Thyroid gland (tissue), 4 donors: ENCODE data around the gene PRDM4.
A peak's percentile ranks its signal among the peaks of the same experiment; 100 is the strongest.

ENCODE experiments used
- POLR2A ChIP-seq, 2 donors: fragments of 450-650 bp; IDR thresholded peaks; one replicate each; pipeline ENCODE4 v1.6.1; 2017; ENCODE audit warnings: antibody characterized with exemption in 2 of 2, mild to moderate bottlenecking in 2 of 2, moderate library complexity in 1 of 2
- TF ChIP-seq, protein P1 (sequence below), 6 experiments: fragments of 200-600 bp in 3 of 6; fragments of 450-650 bp in 3 of 6; sonication (generic) in 3 of 6; IDR thresholded peaks; one replicate each; pipeline ENCODE4 v1.5.1; 2016 to 2019; ENCODE audit warnings: antibody characterized with exemption in 6 of 6, mild to moderate bottlenecking in 2 of 6, inconsistent platforms in 1 of 6, moderate library complexity in 1 of 6

DNA sequence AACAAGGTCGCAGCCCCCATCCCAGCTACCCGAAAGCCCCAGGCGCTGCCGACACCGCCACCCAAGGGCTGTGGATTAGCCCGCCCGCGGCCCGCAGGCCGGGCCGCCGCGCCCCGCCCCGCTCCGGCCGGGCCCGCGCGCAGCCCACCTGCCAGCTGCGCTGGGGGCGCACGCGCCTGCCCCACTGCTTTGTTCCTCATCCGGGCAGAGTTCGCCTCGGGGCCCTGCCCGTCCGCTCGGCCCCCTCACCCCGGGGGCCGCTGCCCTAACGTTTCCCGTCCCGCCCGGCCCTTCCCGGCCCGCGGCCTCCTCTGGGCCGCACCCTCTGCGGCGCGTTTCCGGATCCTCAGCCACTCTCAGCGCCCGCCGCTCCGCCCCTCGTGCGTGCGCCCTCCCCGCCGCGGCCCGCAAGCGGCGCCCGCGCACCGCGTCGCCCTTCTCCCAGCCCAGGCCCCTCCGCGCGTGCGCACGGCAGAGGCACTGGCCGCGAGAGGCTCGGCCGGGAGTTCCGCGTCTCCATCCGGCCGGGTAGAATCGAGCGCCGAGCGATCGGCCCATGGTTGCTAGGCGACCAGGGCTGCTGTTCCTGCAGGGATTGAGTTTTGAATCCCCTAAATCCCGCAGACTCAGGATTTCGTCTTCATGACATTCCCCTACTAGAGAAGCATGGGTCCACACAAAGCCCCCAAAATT lies at the start of gene PRDM4:
- TF ChIP-seq, protein P1, sequence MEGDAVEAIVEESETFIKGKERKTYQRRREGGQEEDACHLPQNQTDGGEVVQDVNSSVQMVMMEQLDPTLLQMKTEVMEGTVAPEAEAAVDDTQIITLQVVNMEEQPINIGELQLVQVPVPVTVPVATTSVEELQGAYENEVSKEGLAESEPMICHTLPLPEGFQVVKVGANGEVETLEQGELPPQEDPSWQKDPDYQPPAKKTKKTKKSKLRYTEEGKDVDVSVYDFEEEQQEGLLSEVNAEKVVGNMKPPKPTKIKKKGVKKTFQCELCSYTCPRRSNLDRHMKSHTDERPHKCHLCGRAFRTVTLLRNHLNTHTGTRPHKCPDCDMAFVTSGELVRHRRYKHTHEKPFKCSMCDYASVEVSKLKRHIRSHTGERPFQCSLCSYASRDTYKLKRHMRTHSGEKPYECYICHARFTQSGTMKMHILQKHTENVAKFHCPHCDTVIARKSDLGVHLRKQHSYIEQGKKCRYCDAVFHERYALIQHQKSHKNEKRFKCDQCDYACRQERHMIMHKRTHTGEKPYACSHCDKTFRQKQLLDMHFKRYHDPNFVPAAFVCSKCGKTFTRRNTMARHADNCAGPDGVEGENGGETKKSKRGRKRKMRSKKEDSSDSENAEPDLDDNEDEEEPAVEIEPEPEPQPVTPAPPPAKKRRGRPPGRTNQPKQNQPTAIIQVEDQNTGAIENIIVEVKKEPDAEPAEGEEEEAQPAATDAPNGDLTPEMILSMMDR (IDR thresholded peaks at IDR 0.05), result peak in 4 of 6 experiments; percentile 28 to 87 (median 48)
- TF ChIP-seq POLR2A (IDR thresholded peaks at IDR 0.05), result peak; percentile 68 to 93
